HG02973 (cell line): Measurements from ENCODE around the gene LRRC61.
"Not testable (repeated sequence)": the region's sequence is repeated elsewhere in the genome, so short reads cannot be mapped to it uniquely, and the experiment has no call there.

Experiments
- ATAC-seq: cut with Tn5 transposase; IDR thresholded peaks from one replicate; pipeline ENCODE4 v1.9.1; 2021; ENCODE audit warnings: moderate library complexity; ENCODE audit not compliant: unreplicated experiment

LRRC61 gene

DNA sequence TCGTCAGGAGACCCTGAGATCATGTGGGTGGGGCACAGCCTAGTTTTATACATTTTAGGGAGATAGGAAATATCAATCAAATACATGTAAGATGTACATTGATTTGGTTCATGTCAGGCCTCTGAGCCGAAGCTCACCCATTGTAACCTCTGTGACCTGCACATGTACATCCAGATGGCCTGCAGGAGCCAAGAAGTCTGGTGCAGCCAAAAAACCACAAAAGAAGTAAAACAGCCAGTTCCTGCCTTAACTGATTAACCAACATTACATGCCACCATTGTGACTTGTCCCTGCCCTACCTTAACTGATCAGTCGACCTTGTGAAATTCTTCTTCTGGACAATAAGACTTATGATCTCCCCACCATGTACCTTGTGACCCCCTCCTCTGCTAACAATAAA, 16.0 kb upstream of the LRRC61 start:
- ATAC-seq, result no peak

DNA sequence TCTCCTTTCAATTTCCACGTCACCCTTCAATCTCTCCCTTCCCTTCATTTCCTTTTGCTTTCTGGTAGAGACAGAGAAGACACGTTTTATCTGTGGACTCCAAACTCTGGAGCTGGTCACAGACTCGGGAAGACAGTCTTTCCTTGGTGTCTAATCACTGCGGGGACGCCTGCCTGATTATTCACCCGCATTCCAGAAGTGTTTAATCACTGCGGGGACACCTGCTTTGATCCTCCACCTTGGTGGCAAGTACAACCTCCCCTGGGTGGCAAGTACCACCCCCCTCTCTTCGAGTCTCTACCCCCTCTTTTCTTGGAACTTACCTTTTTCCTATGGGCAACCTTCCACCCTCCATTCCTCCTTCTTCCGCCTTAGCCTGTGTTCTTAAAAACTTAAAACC, 15.3 kb upstream of the LRRC61 start:
- no peak for ATAC-seq

DNA sequence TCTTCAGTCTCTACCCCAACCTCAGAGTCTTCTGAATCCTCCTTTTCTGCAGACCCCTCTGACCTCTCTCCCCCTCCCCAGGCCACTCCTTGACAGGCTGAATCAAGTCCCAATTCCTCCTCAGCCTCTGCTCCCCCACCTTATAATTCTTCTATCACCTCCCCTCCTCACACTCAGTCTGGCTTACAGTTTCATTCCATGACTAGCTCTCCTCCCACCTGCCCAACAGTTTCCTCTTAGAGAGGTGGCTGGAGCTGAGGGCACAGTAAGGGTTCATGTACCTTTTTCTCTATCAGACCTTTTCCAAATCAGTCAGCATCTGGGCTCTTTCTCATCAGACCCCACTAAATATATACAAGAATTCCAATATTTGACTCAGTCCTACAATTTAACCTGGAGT, 14.6 kb upstream of the LRRC61 start:
- no peak for ATAC-seq

DNA sequence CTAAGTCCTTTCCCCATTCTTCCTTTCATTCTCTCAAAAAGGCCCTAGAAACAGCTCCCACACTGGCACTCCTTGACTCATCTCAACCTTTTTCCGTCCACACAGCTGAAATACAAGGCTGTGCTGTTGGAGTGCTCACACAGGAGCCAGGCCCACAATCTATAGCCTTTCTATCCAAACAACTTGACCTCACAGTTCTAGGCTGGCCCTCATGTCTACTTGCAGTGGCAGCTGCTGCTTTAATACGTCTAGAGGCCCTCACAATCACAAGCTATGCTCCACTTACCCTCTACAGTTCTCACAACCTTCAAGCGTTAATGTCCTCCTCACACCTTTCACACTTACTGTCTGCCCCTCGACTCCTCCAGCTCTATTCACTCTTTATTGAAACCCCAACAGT, 12.0 kb upstream of the LRRC61 start:
- no peak for ATAC-seq

DNA sequence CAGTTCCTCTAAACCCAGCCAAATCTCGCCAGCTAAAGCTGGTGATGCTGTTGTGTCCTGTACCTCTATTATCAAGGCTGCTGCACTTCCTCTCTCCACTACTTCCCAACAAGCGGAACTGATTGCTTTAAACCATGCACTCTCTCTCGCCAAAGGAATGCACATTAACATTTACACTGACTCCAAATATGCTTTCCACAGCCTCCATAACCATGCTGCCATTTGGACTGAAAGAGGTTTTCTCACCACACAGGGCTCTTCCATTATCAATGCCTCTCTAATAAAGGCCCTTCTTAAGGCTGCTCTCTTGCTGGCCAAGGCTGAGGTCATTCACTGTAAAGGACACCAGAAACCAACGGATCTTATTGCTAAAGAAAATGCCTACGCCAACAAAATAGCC, 11.4 kb upstream of the LRRC61 start:
- ATAC-seq, result no peak

DNA sequence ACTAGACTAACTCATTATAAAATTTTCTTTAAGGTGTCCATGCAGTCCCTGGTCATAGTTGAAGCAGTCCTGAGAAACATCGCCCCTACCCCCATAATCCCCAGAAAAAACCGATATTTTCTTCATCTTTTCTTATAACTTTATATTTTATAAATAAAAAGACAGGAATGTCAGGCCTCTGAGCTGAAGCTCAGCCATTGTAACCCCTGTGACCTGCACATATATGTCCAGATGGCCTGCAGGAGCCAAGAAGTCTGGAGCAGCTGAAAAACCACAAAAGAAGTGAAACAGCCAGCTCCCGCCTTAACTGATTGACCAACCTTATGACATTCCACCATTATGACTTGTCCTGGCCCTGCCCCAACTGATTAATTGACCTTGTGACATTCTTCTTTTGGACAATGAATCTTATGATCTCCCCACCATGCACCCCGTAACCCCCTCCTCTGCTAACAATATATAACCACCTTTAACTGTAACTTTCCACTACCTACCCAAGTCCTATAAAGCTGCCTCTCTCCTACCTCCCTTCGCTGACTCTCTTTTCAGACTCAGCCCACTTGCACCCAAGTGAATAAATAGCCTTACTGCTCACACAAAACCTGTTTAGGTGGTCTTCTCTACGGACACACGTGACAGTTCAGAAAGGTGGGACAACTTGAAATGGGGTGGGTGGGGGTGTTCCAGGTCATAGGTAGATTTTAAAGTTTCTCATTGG, 10.3 kb upstream of the LRRC61 start:
- not testable (repeated sequence) for ATAC-seq

DNA sequence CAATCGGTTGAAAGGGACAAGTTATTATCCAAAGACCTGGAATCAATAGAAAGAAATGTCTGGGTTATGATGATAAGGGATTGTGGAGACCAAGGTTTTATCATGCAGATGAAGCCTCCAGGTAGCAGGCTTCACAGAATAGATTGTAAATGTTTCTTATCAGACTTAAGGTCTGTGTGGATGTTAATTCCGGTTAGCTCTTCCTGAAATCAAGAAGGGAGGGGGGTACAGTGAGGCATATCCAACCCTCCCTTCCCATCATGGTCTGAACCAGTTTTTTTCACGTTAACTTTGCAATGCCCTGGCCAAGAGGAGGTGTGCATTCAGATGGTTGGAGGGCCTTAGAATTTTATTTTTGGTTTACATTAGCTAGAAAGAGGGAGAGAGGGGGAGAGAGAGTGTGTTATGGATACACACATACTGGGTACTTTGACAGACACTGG, 9.8 kb upstream of the LRRC61 start:
- ATAC-seq, result no peak

DNA sequence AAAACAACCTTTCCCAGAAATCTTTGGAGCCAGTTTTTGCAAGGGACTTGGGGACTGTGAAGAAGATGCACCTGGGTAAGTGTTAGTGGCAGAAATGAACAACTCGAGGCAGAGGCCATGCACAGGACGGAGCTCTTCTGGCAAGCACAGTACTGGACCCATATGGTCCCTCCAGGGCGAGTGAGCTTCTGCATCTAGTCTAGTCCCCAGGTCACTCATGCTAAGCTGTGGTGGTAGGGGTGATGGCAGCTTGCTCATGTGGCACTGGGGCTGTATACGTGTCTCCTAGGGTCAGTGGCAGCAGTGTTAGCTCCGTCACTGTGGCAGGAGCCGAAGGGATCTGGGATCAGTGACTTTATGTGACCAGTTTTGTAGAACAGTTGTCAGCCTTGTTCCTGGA, 9.3 kb upstream of the LRRC61 start:
- ATAC-seq, result no peak

DNA sequence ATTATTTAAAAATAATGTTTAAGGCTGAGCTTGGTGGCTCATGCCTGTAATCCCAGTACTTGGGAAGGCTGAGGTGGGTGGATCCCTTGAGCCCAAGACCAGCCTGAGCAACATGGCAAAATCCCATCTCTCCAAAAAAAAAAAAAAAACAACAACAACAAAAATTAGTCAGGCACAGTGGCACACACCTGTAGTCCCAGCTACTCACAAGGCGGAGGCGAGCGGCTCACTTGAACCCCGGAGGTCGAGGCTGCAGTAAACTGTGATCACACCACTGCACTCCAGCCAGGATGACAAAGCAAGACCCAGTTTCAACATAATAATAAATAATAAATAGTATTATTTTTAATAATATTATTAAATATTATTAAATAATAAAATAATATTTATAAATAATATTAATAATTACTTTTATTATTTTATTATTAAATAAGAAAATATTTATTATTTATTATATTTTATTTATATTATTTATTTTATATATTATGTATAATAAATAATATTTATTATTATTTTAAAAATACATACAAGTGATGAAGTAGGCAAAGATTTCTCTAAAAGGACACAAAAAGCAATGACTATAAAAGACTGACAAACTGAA, 8.4 kb upstream of the LRRC61 start:
- ATAC-seq, result no peak

DNA sequence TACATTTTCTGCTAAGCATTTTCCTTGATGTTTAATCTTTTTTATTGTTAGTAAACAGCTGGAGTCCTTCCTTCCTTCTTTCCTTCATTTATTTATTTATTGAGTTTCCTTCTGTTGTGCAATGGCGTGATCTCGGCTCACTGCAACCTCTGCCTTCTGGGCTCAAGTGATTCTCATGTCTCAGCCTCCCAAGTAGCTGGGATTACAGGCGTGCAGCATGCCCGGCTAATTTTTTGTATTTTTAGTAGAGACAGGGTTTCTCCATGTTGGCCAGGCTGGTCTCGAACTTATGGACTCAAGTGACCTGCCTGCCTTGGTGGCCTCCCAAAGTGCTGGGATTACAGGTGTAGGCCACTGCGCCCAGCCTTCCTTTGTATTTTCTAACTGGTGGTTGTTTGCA, 6.2 kb upstream of the LRRC61 start:
- ATAC-seq, result not testable (repeated sequence)

DNA sequence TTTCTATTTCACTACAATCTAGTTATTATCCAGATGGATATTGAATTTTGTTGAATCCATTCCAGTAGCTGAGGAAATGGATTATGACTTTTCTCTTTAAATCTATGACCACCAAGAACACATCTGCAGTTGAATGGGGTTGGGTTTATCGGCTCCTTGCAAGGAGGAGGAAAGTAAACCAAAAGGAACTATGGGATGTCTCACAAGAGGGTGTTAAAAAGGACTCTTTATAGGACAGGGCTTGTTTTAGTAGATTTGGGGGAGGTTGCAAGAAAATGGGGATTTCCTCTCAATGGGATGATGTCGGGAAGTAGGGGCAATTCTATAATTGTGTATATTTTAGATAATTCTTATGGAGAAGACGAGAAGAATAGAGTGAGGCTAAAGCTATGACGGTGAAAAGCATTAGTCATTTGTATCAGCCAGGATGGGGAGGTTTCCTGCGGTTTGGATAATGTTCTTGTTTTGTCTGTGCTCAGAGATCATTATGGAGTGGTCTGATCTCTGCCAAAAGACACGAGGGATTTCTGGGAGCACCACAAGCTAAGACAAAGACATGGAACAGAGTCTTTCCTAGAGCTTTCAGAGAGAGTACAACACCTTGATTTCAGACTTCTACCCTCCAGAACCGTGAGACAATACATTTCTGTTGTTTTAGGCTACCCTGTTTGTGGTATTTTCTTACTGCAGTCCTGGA, 5.3 kb upstream of the LRRC61 start:
- ATAC-seq, result no peak

DNA sequence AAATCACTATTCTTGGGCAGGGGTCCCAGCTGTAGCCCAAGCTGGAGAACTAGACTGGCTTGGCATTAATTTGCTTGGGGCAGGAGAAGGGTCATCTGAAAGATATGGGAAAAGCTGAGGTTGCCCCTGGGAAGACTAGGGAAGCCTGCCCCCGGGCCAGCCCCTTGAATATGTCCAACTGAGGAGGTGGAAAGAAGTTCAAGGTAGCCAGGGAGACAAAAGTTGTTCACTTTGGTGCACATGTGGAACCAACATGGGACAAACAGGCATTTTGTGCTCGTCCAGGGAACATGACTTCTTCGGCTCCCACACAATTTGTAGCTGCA, 1.4 kb upstream of the LRRC61 start:
- no peak for ATAC-seq

DNA sequence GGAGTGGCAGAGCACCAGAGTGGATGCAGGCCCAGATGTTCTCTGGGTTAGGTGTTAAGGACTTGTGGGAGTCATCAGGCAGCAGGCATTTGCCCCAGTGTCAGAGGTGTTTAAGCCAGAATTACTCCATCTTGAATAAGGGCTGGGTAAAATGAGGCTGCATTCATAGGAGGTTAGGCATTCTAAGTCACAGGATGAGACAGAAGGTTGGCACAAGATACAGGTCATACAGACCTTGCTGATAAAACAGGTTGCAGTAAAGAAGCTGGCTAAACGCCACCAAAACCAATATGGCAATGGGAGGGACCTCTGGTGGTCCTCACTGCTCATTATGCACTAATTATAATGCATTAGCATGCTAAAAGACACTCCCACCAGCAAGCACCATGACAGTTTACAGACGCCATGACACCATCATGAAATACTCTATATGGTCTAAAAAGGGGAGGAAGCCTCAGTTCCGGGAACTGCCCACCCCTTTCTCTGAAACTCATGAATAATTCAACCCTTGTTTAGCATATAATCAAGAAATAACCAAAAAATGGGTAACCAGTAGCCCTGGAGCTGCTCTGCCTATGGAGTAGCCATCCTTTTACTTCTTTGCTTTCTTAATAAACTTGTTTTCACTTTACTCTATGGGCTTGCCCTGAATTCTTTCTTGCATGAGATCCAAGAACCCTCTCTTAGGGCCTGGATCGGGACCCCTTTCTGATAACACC, 882 bp upstream of the LRRC61 start:
- peak; percentile 14 for ATAC-seq

DNA sequence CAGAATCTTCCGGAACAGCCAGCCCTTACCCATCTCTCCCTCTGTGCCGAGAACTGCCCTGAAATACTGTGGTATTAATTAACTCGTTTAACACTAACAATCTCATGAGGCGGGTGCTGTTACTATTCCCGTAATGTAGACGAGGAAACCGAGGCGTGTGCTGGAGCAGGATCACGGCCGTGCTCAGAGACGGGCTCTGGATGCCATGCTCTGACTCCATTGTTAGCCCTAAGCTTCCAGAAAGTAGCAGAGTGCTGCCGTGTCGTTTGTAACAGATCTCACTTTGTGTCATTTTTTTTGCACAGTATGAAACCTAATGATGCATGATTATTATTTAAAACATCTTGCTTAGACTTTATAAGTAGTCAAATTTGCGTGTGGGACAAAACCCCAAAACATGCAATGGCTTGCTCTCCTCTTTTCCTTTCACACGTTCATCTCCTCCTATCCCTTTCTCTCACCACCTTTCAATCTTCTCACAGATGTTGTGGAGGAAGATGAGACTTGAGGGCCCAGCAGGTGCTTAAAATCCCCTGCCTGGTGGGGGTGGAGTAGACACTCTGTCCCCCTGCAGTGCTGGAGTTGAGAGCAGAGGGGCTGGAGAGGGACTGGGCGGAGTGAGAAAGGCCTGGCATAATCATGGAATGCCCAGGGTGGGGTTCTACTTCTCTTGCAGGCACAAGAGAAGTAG, 672 bp downstream of the LRRC61 start:
- peak; percentile 9 for ATAC-seq

DNA sequence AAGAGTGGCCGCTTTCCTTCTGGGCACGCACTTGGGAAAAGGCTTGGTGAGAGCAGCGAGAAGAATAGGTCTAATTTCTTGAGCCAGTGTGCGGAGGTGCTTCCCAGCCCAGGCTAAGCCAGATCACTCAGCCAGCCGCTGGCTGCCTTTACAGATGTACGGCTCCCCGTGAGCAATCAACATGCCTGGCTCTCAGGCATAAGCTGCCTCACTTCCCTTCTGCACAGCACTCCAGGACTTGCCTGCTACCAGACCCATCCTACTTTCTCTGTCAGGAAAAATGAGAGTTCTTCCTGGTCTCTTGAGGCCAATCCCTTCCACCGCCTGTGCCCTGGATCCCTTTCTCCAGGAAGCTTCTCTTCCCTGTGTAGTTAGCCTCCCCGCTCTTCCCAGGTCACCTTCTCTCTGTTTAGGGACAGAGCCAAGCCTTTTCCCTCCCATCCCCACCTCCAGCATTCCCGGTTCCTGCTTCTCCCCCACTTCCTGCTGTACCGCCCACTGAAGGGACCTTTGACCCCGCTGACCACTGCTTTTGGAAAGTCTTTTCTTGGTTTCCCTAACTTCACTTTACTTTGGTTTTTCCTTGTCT, 1.3 kb downstream of the LRRC61 start:
- no peak for ATAC-seq

DNA sequence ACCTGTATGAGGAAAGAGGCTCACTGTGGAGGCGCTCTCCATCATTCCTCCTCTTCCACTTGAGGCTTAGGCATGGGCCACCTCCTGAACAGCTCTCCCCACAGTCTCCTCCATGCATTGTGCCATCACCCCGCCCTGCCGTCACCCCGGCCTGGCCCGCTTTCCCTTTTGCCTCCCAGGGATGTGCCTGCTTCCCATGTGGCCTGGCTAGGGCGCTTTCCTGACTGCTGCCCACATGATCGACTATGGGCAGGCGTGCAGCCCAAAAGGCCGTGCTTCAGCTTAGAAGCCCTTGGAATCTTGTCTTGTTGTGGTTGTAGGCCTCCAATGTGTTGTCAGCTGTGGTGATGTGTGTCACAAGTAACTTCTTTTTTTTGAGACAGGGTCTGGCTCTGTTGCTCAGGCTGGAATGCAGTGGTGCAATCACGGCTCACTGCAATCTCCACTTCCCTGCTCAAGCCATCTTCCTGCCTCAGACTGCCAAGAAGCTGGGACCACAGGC, 2.0 kb downstream of the LRRC61 start:
- no peak for ATAC-seq

DNA sequence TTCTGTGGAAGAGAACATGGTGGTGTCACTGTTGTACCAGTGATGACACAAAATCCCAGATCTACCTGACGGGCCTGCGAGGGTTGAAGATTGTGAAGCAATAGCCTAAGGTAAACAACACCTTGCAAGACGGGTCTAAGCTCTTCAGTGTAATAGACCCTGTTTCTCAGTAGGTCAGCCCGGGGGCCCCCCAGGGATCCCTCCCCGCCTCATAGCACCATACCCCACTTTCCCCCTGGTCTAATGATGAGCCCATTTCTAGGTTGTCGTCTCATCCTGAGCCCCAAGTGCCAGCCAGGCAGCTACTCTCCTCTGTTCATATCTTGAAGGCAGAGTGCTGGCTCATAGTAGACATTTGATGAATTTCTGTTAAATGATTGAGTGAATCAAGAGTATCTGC, 2.7 kb downstream of the LRRC61 start:
- no peak for ATAC-seq

DNA sequence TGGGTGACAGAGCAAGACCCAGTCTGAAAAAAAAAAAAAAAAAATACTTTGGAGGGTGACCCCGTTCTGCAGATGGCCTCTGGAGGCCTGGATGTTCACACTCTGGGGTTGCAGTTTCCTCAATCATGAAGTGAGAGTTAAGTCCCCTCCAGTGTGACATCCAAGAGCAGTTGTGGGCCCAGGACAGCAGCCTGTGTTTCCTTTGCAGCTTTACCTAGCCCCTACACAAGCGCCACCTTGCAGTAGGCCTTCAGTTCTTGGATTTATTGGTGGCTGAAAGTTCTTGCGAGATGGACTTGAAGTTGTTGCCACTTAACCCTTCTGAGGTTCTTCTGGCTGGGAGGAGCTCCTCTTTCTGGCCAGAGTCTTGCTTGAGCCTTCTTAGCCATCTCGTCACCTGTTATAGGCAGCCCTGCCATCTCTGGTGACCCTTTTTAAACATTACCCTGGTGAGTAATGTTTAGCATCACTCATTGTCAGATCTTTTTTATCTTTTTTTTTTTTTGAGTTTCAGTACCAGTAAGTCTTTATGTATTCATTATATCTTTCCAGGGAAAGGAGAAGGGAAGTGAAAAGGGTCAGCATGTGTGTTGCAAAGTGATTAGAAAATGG, 3.6 kb downstream of the LRRC61 start:
- ATAC-seq, result no peak

DNA sequence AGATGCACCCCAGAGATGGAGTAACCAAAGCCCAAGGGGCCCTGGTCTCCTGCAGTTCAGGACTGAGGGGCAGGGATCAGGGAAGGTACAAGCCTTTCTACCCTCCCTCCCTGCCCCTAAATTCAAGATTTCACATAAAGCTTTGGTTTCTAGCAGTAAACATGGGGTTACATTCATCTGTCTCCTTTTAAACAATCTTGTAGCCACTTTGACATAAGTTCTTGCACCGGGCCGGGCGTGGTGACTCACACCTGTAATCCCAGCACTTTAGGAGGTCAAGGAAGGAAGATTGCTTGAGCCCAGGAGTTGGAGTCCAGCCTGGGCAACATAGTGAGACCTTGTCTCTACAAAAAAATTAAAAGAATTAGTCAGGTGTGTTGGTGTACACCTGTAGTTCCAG, 4.2 kb downstream of the LRRC61 start:
- ATAC-seq, result no peak
